SK-N-SH treated with all-trans-retinoic acid at 6 μM for 48 hours (cell line): ENCODE results near the gene PFKM.
A peak's percentile ranks its signal among the peaks of the same experiment; 100 is the strongest.

Source experiments
- ATAC-seq: fragments of 200-7000 bp; cut with Tn5 transposase; 3 replicates; pipeline ENCODE4 v1.9.1; 2020; ENCODE audit warnings: mild to moderate bottlenecking, moderate library complexity
- BACH2 ChIP-seq: fragments of 250-450 bp; sonication (Bioruptor Pico); IDR thresholded peaks from 2 replicates; pipeline ENCODE4 v1.9.0; 2021; ENCODE audit warnings: mild to moderate bottlenecking, borderline replicate concordance
- CREB5 ChIP-seq: fragments of 250-450 bp; sonication (Bioruptor Pico); IDR thresholded peaks from 2 replicates; pipeline ENCODE4 v1.5.1; 2020; ENCODE audit warnings: low read depth, mild to moderate bottlenecking, moderate library complexity
- CSDC2 ChIP-seq: fragments of 250-450 bp; sonication (Bioruptor Pico); IDR thresholded peaks from 2 replicates; pipeline ENCODE4 v1.5.0; 2020; ENCODE audit warnings: mild to moderate bottlenecking, moderate library complexity
- ESRRG ChIP-seq: fragments of 250-450 bp; sonication (Bioruptor Pico); IDR thresholded peaks from 2 replicates; pipeline ENCODE4 v1.6.1; 2021; ENCODE audit warnings: mild to moderate bottlenecking
- GLIS3 ChIP-seq: fragments of 250-450 bp; sonication (Bioruptor Pico); IDR thresholded peaks from 2 replicates; pipeline ENCODE4 v1.5.0; 2020; ENCODE audit warnings: mild to moderate bottlenecking, moderate library complexity
- ISL1 ChIP-seq: fragments of 250-450 bp; sonication (Bioruptor Pico); IDR thresholded peaks from 2 replicates; pipeline ENCODE4 v2.1.2; 2022; ENCODE audit warnings: mild to moderate bottlenecking, moderate library complexity
- OSR1 ChIP-seq: fragments of 250-450 bp; sonication (Bioruptor Pico); IDR thresholded peaks from 2 replicates; pipeline ENCODE4 v1.8.0; 2022; ENCODE audit warnings: moderate library complexity, mild to moderate bottlenecking, inconsistent platforms
- PATZ1 ChIP-seq: fragments of 250-450 bp; sonication (Bioruptor Pico); IDR thresholded peaks from 2 replicates; pipeline ENCODE4 v1.8.0; 2020; ENCODE audit warnings: mild to moderate bottlenecking, moderate library complexity, borderline replicate concordance
- POU6F1 ChIP-seq: fragments of 250-450 bp; sonication (Bioruptor Pico); IDR thresholded peaks from 2 replicates; pipeline ENCODE4 v1.8.0; 2021; ENCODE audit warnings: low read depth, mild to moderate bottlenecking, moderate library complexity, borderline replicate concordance
- PPARA ChIP-seq: fragments of 250-450 bp; sonication (Bioruptor Pico); IDR thresholded peaks from 2 replicates; pipeline ENCODE4 v1.5.0; 2020; ENCODE audit warnings: mild to moderate bottlenecking, borderline replicate concordance
- RARB ChIP-seq: fragments of 250-450 bp; sonication (Bioruptor Pico); IDR thresholded peaks from 2 replicates; pipeline ENCODE4 v1.8.0; 2021; ENCODE audit warnings: mild to moderate bottlenecking, moderate library complexity
- SNAI2 ChIP-seq: fragments of 250-450 bp; sonication (Bioruptor Pico); IDR thresholded peaks from 2 replicates; pipeline ENCODE4 v1.5.0; 2020; ENCODE audit warnings: mild to moderate bottlenecking, moderate library complexity
- TCF4 ChIP-seq: fragments of 250-450 bp; sonication (Bioruptor Pico); IDR thresholded peaks from 2 replicates; pipeline ENCODE4 v1.8.0; 2021; ENCODE audit warnings: mild to moderate bottlenecking, moderate library complexity, borderline replicate concordance
- TOX ChIP-seq: fragments of 250-450 bp; sonication (Bioruptor Pico); IDR thresholded peaks from 2 replicates; pipeline ENCODE4 v1.8.0; 2021; ENCODE audit warnings: mild to moderate bottlenecking, moderate library complexity, borderline replicate concordance
- TSHZ2 ChIP-seq: fragments of 250-450 bp; sonication (Bioruptor Pico); IDR thresholded peaks from 2 replicates; pipeline ENCODE4 v1.5.0; 2020; ENCODE audit warnings: mild to moderate bottlenecking, moderate library complexity
- ZC3H10 ChIP-seq: fragments of 250-450 bp; sonication (Bioruptor Pico); IDR thresholded peaks from 2 replicates; pipeline ENCODE4 v1.5.1; 2021; ENCODE audit warnings: mild to moderate bottlenecking, moderate library complexity
- ZFP3 ChIP-seq: fragments of 250-450 bp; sonication (Bioruptor Pico); IDR thresholded peaks from 2 replicates; pipeline ENCODE4 v1.5.0; 2020; ENCODE audit warnings: mild to moderate bottlenecking, moderate library complexity
- ZFP30 ChIP-seq: fragments of 450-650 bp; formaldehyde crosslinking; IDR thresholded peaks from 2 replicates; pipeline ENCODE4 v1.5.0; 2022; ENCODE audit warnings: mild to moderate bottlenecking, moderate library complexity
- ZNF565 ChIP-seq: fragments of 450-650 bp; formaldehyde crosslinking; conservative IDR thresholded peaks from 2 replicates; pipeline ENCODE4 v1.5.0; 2020; ENCODE audit warnings: low read depth, mild to moderate bottlenecking, moderate library complexity
- ZNF70 ChIP-seq: fragments of 450-650 bp; formaldehyde crosslinking; IDR thresholded peaks from 2 replicates; pipeline ENCODE4 v1.5.0; 2020; ENCODE audit warnings: mild to moderate bottlenecking, moderate library complexity
- ZNF8 ChIP-seq: fragments of 450-650 bp; formaldehyde crosslinking; IDR thresholded peaks from 2 replicates; pipeline ENCODE4 v1.5.0; 2020; ENCODE audit warnings: mild to moderate bottlenecking, moderate library complexity

PFKM gene

GRCh38 chr12:48125985-48126384 is 6.8 kb downstream of the PFKM start:
- TF ChIP-seq ZNF70 (CRISPR knock-in tag) (no peak), POU6F1 (CRISPR knock-in tag) (no peak), ESRRG (CRISPR knock-in tag) (no peak), TCF4 (CRISPR knock-in tag) (no peak), PPARA (CRISPR knock-in tag) (no peak), BACH2 (CRISPR knock-in tag) (no peak), RARB (CRISPR knock-in tag) (no peak), ZC3H10 (CRISPR knock-in tag) (no peak), ISL1 (no peak), PATZ1 (CRISPR knock-in tag) (no peak), TSHZ2 (CRISPR knock-in tag) (no peak), ZNF8 (CRISPR knock-in tag) (no peak)

GRCh38 chr12:48126953-48127630 is 7.9 kb downstream of the PFKM start:
- TF ChIP-seq ZNF565 (no peak), RARB (CRISPR knock-in tag) (no peak), SNAI2 (CRISPR knock-in tag) (no peak)
- ATAC-seq: no peak

More at GRCh38 chr12:48125985-48126384, 6.8 kb downstream of the PFKM start:
- ATAC-seq: peak; percentile 49; the same call in 1 of the 3 replicates

GRCh38 chr12:48128800-48129199 is 9.6 kb downstream of the PFKM start:
- ATAC-seq: no peak
- TF ChIP-seq ESRRG (CRISPR knock-in tag) (no peak), ZNF8 (CRISPR knock-in tag) (no peak)

GRCh38 chr12:48129376-48129775 is 10.2 kb downstream of the PFKM start:
- no peak for ATAC-seq
- TF ChIP-seq TOX: no peak

- TF ChIP-seq SNAI2 (CRISPR knock-in tag) (no peak), ISL1 (no peak), GLIS3 (CRISPR knock-in tag) (no peak), ZFP3 (no peak), OSR1 (CRISPR knock-in tag) (no peak), ZFP30 (CRISPR knock-in tag) (no peak), ESRRG (CRISPR knock-in tag) (no peak), TCF4 (CRISPR knock-in tag) (no peak), ZNF8 (CRISPR knock-in tag) (no peak), CSDC2 (CRISPR knock-in tag) (no peak), ZNF565 (no peak), TSHZ2 (CRISPR knock-in tag) (no peak), ZC3H10 (CRISPR knock-in tag) (no peak), CREB5 (CRISPR knock-in tag) (no peak), ZNF70 (CRISPR knock-in tag) (no peak), RARB (CRISPR knock-in tag) (no peak), POU6F1 (CRISPR knock-in tag) (no peak), BACH2 (CRISPR knock-in tag) (no peak), TOX (no peak)
- ATAC-seq: no peak
Measured at GRCh38 chr12:48131517-48131916, 12.4 kb downstream of the PFKM start.
